ENCODE data around the gene CNOT1. TPM values are rescaled to one million over a fixed set of nuclear protein-coding genes. Genes with fewer than 3 reads are reported as not detected.

The CNOT1 gene
- total RNA-seq, 1 experiment from 2014 or later: 328 TPM

DNA sequence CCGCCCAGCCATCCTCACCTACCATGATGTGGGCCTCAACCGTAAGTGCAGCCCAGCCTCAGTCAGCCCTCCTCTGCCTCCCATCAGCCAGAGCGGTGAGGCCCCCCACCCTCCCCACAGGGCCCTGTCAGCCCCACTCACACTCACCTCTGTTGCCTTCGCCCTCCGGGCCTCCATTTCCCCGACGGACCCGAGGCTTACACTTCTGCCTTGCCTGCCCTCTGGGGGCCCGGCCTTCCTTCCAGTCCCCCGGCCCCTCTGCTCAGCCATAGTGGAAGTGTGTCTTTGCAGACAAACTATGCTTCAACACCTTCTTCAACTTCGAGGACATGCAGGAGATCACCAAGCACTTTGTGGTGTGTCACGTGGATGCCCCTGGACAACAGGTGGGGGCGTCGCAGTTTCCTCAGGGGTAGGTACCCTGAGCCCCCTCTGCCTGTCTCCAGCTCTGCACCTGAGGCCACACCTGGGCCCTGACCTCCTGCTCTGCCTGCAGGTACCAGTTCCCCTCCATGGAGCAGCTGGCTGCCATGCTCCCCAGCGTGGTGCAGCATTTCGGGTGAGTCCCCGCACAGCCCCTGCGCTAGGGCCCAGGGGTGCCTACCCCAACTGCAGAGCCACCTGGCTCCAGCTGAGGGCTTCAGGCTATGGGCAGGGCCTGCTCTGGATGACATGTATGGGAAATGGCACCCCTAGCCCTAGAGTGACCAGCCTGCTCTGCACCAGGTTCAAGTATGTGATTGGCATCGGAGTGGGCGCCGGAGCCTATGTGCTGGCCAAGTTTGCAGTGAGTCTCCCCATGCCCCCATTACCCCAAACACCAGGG is 125.5 kb downstream of the CNOT1 start:
- H2BK20ac ChIP-seq (ENCODE audit: low read depth, low read length, poor library complexity, severe bottlenecking): no peak overlapping the region
- no peak overlapping the region for H3K4me3 Mint-ChIP-seq
- H2BK5ac ChIP-seq (ENCODE audit: insufficient read length, low read length): no peak overlapping the region
- H3K9ac ChIP-seq (ENCODE audit: extremely low read depth, insufficient read length, low read length): no peak overlapping the region
- no peak overlapping the region for H4K8ac ChIP-seq (replicated peaks; ENCODE audit: insufficient read length, low read depth, low read length)
- no peak overlapping the region for H3K27ac Mint-ChIP-seq
- no peaks in the 10 kb centered on the region; a peak in 1 of 5 replicates for H3K9me3 Mint-ChIP-seq
- H3K18ac ChIP-seq (ENCODE audit: insufficient read length, low read depth, low read length): no peak overlapping the region
- TF ChIP-seq, protein P1, sequence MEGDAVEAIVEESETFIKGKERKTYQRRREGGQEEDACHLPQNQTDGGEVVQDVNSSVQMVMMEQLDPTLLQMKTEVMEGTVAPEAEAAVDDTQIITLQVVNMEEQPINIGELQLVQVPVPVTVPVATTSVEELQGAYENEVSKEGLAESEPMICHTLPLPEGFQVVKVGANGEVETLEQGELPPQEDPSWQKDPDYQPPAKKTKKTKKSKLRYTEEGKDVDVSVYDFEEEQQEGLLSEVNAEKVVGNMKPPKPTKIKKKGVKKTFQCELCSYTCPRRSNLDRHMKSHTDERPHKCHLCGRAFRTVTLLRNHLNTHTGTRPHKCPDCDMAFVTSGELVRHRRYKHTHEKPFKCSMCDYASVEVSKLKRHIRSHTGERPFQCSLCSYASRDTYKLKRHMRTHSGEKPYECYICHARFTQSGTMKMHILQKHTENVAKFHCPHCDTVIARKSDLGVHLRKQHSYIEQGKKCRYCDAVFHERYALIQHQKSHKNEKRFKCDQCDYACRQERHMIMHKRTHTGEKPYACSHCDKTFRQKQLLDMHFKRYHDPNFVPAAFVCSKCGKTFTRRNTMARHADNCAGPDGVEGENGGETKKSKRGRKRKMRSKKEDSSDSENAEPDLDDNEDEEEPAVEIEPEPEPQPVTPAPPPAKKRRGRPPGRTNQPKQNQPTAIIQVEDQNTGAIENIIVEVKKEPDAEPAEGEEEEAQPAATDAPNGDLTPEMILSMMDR (conservative IDR thresholded peaks at IDR 0.05): no peak
- H3K27me3 Mint-ChIP-seq (ENCODE audit: low read depth): peaks cover 11% of the 10 kb centered on the region
- no peak overlapping the region for H3K27ac ChIP-seq (ENCODE audit: insufficient read length, low read depth, low read length)
- no peaks in the 10 kb centered on the region for H3K27me3 ChIP-seq (ENCODE audit: insufficient read depth, low read length)
- H4K91ac ChIP-seq (ENCODE audit: insufficient read length, low read depth, low read length): no peak overlapping the region
- H3K4me2 ChIP-seq (ENCODE audit: insufficient read depth, insufficient read length, low read length): no peak overlapping the region
- peaks cover 0 to 5% (median 3%) of the 10 kb centered on the region in 3 experiments; a peak in 3 of 7 replicates for H3K36me3 Mint-ChIP-seq (ENCODE audit: insufficient read depth in 1 of 3, low read depth in 3 of 3)
- no peaks in the 10 kb centered on the region for H3K9me3 ChIP-seq (ENCODE audit: control insufficient read depth, low read depth, low read length)
- no peaks in the 10 kb centered on the region for H4K20me1 ChIP-seq (ENCODE audit: control insufficient read depth, insufficient read depth, insufficient read length)
- no peak overlapping the region for H2BK12ac ChIP-seq (ENCODE audit: insufficient read length, low read depth, low read length)
- no peak overlapping the region for H2BK15ac ChIP-seq (ENCODE audit: low read depth, low read length)
- H4K5ac ChIP-seq (ENCODE audit: insufficient read length, low read depth, low read length): no peak overlapping the region
- peaks cover 20% of the 10 kb centered on the region for H3K23me2 ChIP-seq (ENCODE audit: insufficient read length, low read depth, low read length, poor library complexity, severe bottlenecking)
- H3K23ac ChIP-seq (ENCODE audit: insufficient read length, low read depth, low read length): no peak overlapping the region
- H3K79me2 ChIP-seq (ENCODE audit: insufficient read depth, low read length): no peaks in the 10 kb centered on the region
- no peak overlapping the region for H3K4ac ChIP-seq (ENCODE audit: low read depth, low read length)
- no peak overlapping the region for H3K56ac ChIP-seq (ENCODE audit: insufficient read length, low read depth, low read length)
- H2BK120ac ChIP-seq (ENCODE audit: low read depth, low read length, poor library complexity, severe bottlenecking): no peak overlapping the region
- H3K14ac ChIP-seq (ENCODE audit: insufficient read depth, low read length): no peak overlapping the region
- no peak overlapping the region for H3T11ph ChIP-seq (ENCODE audit: low read length)
- no peaks in the 10 kb centered on the region for H3K79me1 ChIP-seq (ENCODE audit: insufficient read depth, low read depth, low read length, poor library complexity, severe bottlenecking)
- DNase-seq: no peak
- WGBS (ENCODE audit: extremely low coverage, insufficient read length, low lambda C conversion rate): no CpG with 5 or more reads among the region's 21 CpGs
- no peak overlapping the region for H2AFZ ChIP-seq (ENCODE audit: low read length)
- peaks cover 9 to 18% of the 10 kb centered on the region in 2 experiments for H3K4me1 Mint-ChIP-seq
- H3K4me1 ChIP-seq (ENCODE audit: insufficient read depth, low read length): 0 out of 2 replicates have a peak, but pooled peaks cover 3% of the 10 kb centered on the region
- H2AK5ac ChIP-seq (ENCODE audit: insufficient read length, low read length): no peak overlapping the region

All from H9 (cell line).